HEK293 (cell line): ENCODE measurements around the gene MYMK.
"Not testable (repeated sequence)": the region's sequence is repeated elsewhere in the genome, so short reads cannot be mapped to it uniquely, and the experiment has no call there.

Experiments used
- CTCF ChIA-PET: fragments of 350-600 bp; formaldehyde crosslinking; extraction: SDS; loops from one replicate; lab custom pipeline; 2021; ENCODE audit warnings: antibody characterized with exemption; lab: Yijun Ruan, JAX
- POLR2A ChIA-PET: fragments of 300-600 bp; formaldehyde crosslinking; extraction: SDS; loops from one replicate; lab custom pipeline; 2020; ENCODE audit warnings: antibody characterized with exemption, inconsistent platforms; lab: Yijun Ruan, JAX
- H3K27ac ChIP-seq: fragments of 200-500 bp; sonication (Bioruptor generic); 2 replicates; pipeline ENCODE4 v1.5.1; 2014; ENCODE audit warnings: low read depth, low read length, control low read depth, inconsistent platforms; ENCODE audit errors: extremely low read depth
- H3K36me3 ChIP-seq, 2 experiments: fragments of 200-500 bp in 1 of 2; sonication (Bioruptor generic) in 1 of 2; 1 replicate in 1 of 2; 2 replicates in 1 of 2; pipeline ENCODE4 v1.5.1; 2014 to 2017; ENCODE audit warnings: inconsistent platforms in 2 of 2, low read length in 2 of 2; ENCODE audit not compliant: control insufficient read depth in 2 of 2, insufficient read depth in 1 of 2
- H3K4me1 ChIP-seq: fragments of 200-500 bp; sonication (Bioruptor generic); 2 replicates; pipeline ENCODE4 v1.5.1; 2014; ENCODE audit warnings: mild to moderate bottlenecking, low read length, inconsistent platforms; ENCODE audit not compliant: control insufficient read depth, insufficient read depth
- H3K4me3 ChIP-seq: 2 replicates; pipeline ENCODE4 v1.5.1; 2011; ENCODE audit warnings: low read depth, mild to moderate bottlenecking, control low read depth, low read length, moderate library complexity
- H3K9me3 ChIP-seq: fragments of 200-500 bp; sonication (Bioruptor generic); 2 replicates; pipeline ENCODE4 v1.5.1; 2014; ENCODE audit warnings: low read depth, low read length, inconsistent platforms; ENCODE audit not compliant: control insufficient read depth, insufficient read depth
- BCL11A ChIP-seq: fragments of 450-650 bp; formaldehyde crosslinking; IDR thresholded peaks from 2 replicates; pipeline ENCODE4 v1.5.1; 2016; ENCODE audit warnings: low read depth, missing biosample characterization, missing genetic modification characterization
- GLIS2 ChIP-seq: fragments of 450-650 bp; formaldehyde crosslinking; IDR thresholded peaks from 2 replicates; pipeline ENCODE4 v1.5.1; 2016; ENCODE audit warnings: missing biosample characterization, missing genetic modification characterization
- KLF1 ChIP-seq: fragments of 450-650 bp; formaldehyde crosslinking; IDR thresholded peaks from 2 replicates; pipeline ENCODE4 v1.5.1; 2016; ENCODE audit warnings: missing biosample characterization, missing genetic modification characterization
- KLF9 ChIP-seq: fragments of 450-650 bp; formaldehyde crosslinking; IDR thresholded peaks from 2 replicates; pipeline ENCODE4 v1.5.1; 2016; ENCODE audit warnings: missing biosample characterization, missing genetic modification characterization, low read depth
- MYNN ChIP-seq: fragments of 450-650 bp; formaldehyde crosslinking; IDR thresholded peaks from 2 replicates; pipeline ENCODE4 v1.5.1; 2016; ENCODE audit warnings: missing biosample characterization, missing genetic modification characterization, borderline replicate concordance
- PRDM1 ChIP-seq: fragments of 450-650 bp; formaldehyde crosslinking; IDR thresholded peaks from 2 replicates; pipeline ENCODE4; 2016; ENCODE audit warnings: missing biosample characterization, missing genetic modification characterization
- PRDM10 ChIP-seq: fragments of 450-650 bp; formaldehyde crosslinking; IDR thresholded peaks from 2 replicates; pipeline ENCODE4 v1.5.1; 2016; ENCODE audit warnings: missing biosample characterization, missing genetic modification characterization
- REST ChIP-seq: fragments of 450-650 bp; formaldehyde crosslinking; IDR thresholded peaks from 2 replicates; pipeline ENCODE4 v1.5.1; 2016; ENCODE audit warnings: missing biosample characterization, missing genetic modification characterization
- SETDB1 ChIP-seq: IDR thresholded peaks from one replicate; pipeline ENCODE4 v1.6.1; 2017; ENCODE audit warnings: mild to moderate bottlenecking, low read length, moderate library complexity, mixed read lengths; ENCODE audit not compliant: insufficient read length
- ZBTB1 ChIP-seq: fragments of 450-650 bp; formaldehyde crosslinking; IDR thresholded peaks from 2 replicates; pipeline ENCODE4 v1.5.1; 2016; ENCODE audit warnings: missing biosample characterization, missing genetic modification characterization
- ZBTB48 ChIP-seq: fragments of 450-650 bp; formaldehyde crosslinking; IDR thresholded peaks from 2 replicates; pipeline ENCODE4 v1.5.1; 2016; ENCODE audit warnings: missing biosample characterization, missing genetic modification characterization
- ZBTB7A ChIP-seq: fragments of 450-650 bp; formaldehyde crosslinking; IDR thresholded peaks from 2 replicates; pipeline ENCODE4 v1.5.1; 2016; ENCODE audit warnings: low read depth, missing biosample characterization, missing genetic modification characterization
- ZFHX2 ChIP-seq: fragments of 450-650 bp; formaldehyde crosslinking; conservative IDR thresholded peaks from 2 replicates; pipeline ENCODE4 v1.5.1; 2016; ENCODE audit warnings: missing biosample characterization, missing genetic modification characterization
- ZIC2 ChIP-seq: fragments of 450-650 bp; formaldehyde crosslinking; IDR thresholded peaks from 2 replicates; pipeline ENCODE4 v1.5.1; 2016; ENCODE audit warnings: missing biosample characterization, missing genetic modification characterization
- ZNF169 ChIP-seq: fragments of 450-650 bp; formaldehyde crosslinking; IDR thresholded peaks from 2 replicates; pipeline ENCODE4 v1.5.1; 2016; ENCODE audit warnings: missing biosample characterization, missing genetic modification characterization
- ZNF19 ChIP-seq: fragments of 450-650 bp; formaldehyde crosslinking; IDR thresholded peaks from 2 replicates; pipeline ENCODE4; 2016; ENCODE audit warnings: missing biosample characterization, missing genetic modification characterization, low read depth
- ZNF202 ChIP-seq: fragments of 450-650 bp; formaldehyde crosslinking; IDR thresholded peaks from 2 replicates; pipeline ENCODE4 v1.5.1; 2016; ENCODE audit warnings: missing biosample characterization, missing genetic modification characterization, borderline replicate concordance
- ZNF223 ChIP-seq: fragments of 450-650 bp; formaldehyde crosslinking; IDR thresholded peaks from 2 replicates; pipeline ENCODE4 v1.5.1; 2016; ENCODE audit warnings: missing biosample characterization, missing genetic modification characterization
- ZNF302 ChIP-seq: fragments of 450-650 bp; formaldehyde crosslinking; IDR thresholded peaks from 2 replicates; pipeline ENCODE4 v1.5.1; 2016; ENCODE audit warnings: missing biosample characterization, missing genetic modification characterization, low read depth
- ZNF311 ChIP-seq: fragments of 450-650 bp; formaldehyde crosslinking; IDR thresholded peaks from 2 replicates; pipeline ENCODE4 v1.5.1; 2017; ENCODE audit warnings: missing biosample characterization, missing genetic modification characterization, borderline replicate concordance
- ZNF366 ChIP-seq: fragments of 450-650 bp; formaldehyde crosslinking; conservative IDR thresholded peaks from 2 replicates; pipeline ENCODE4 v1.5.1; 2016; ENCODE audit warnings: missing biosample characterization, missing genetic modification characterization
- ZNF48 ChIP-seq: fragments of 450-650 bp; formaldehyde crosslinking; IDR thresholded peaks from 2 replicates; pipeline ENCODE4 v1.5.1; 2016; ENCODE audit warnings: missing biosample characterization, missing genetic modification characterization
- ZNF596 ChIP-seq: fragments of 450-650 bp; IDR thresholded peaks from 2 replicates; pipeline ENCODE4 v1.5.0; 2018; ENCODE audit warnings: missing biosample characterization, mild to moderate bottlenecking, missing genetic modification characterization, moderate library complexity
- ZNF701 ChIP-seq: fragments of 450-650 bp; formaldehyde crosslinking; IDR thresholded peaks from 2 replicates; pipeline ENCODE4 v1.5.1; 2016; ENCODE audit warnings: missing biosample characterization, missing genetic modification characterization
- ZNF76 ChIP-seq: fragments of 450-650 bp; formaldehyde crosslinking; IDR thresholded peaks from 2 replicates; pipeline ENCODE4; 2016; ENCODE audit warnings: low read depth, missing biosample characterization, missing genetic modification characterization, borderline replicate concordance
- ZNF837 ChIP-seq: fragments of 450-650 bp; formaldehyde crosslinking; IDR thresholded peaks from 2 replicates; pipeline ENCODE4 v1.5.1; 2016; ENCODE audit warnings: missing biosample characterization, missing genetic modification characterization

Gene MYMK

GRCh38 chr9:133564451-133565116, 39.8 kb upstream of the MYMK start:
- ChIA-PET CTCF (interaction anchor here (1.0 kb wide), 1 partner anchor 33 kb away, joined by 4 read pairs; no protein-coding TSS in a partner anchor), POLR2A (no interaction called here)
- no peaks in the 10 kb centered on the region for H3K4me1 ChIP-seq

GRCh38 chr9:133563814-133564213, 39.1 kb upstream of the MYMK start:
- H3K9me3 ChIP-seq, H3K27ac ChIP-seq, H3K4me3 ChIP-seq, POLR2A ChIA-PET, H3K36me3 ChIP-seq, CTCF ChIA-PET, H3K4me1 ChIP-seq: not testable (repeated sequence)

More at GRCh38 chr9:133564451-133565116, 39.8 kb upstream of the MYMK start:
- no peak for TF ChIP-seq GLIS2
- peak; percentile 47; the same call in 1 of the 2 replicates for TF ChIP-seq ZNF366
- TF ChIP-seq ZNF596 (tag by site-specific recombination), result peak; percentile 94
- peak; percentile 25; the same call in 1 of the 2 replicates for TF ChIP-seq PRDM1 (tag by site-specific recombination)
- no peak for TF ChIP-seq MYNN (tag by site-specific recombination)
- TF ChIP-seq ZNF169 (tag by site-specific recombination), result 0 out of 2 replicates have a peak, but pooled peaks have one; percentile 46
- Histone ChIP-seq H3K9me3 (no peaks in the 10 kb centered on the region), H3K4me3 (no peak overlapping the region), H3K36me3 (no peaks in the 10 kb centered on the region), H3K27ac (no peak overlapping the region)

GRCh38 chr9:133563291-133563796, 38.6 kb upstream of the MYMK start:
- H3K4me1 ChIP-seq, result peaks cover 4% of the 10 kb centered on the region
- H3K36me3 ChIP-seq, result no peaks in the 10 kb centered on the region
- no peaks in the 10 kb centered on the region for H3K9me3 ChIP-seq
- no peak overlapping the region for H3K4me3 ChIP-seq
- ChIA-PET POLR2A (no interaction called here), CTCF (no interaction called here)
- no peak overlapping the region for H3K27ac ChIP-seq
- TF ChIP-seq KLF1 (tag by site-specific recombination) (peak; percentile 97), BCL11A (tag by site-specific recombination) (no peak), ZNF701 (tag by site-specific recombination) (no peak), ZNF223 (tag by site-specific recombination) (no peak), ZIC2 (peak; percentile 84), ZNF202 (tag by site-specific recombination) (no peak), REST (tag by site-specific recombination) (no peak), ZFHX2 (tag by site-specific recombination) (peak; percentile 96), KLF9 (peak; percentile 38; the same call in 1 of the 2 replicates), ZNF302 (tag by site-specific recombination) (no peak), ZNF19 (no peak), SETDB1 (no peak), ZBTB1 (tag by site-specific recombination) (no peak), ZBTB48 (tag by site-specific recombination) (0 out of 2 replicates have a peak, but pooled peaks have one; percentile 32), ZNF76 (tag by site-specific recombination) (no peak; the same call in 1 of the 2 replicates), ZNF311 (tag by site-specific recombination) (no peak), PRDM10 (tag by site-specific recombination) (no peak), ZNF48 (tag by site-specific recombination) (no peak), ZBTB7A (no peak), ZNF837 (tag by site-specific recombination) (no peak)
